Measurements from ENCODE around the gene SHISA7. TPM values are rescaled to one million over a fixed set of nuclear protein-coding genes. Genes with fewer than 3 reads are reported as not detected.

The SHISA7 gene
- total RNA-seq, 2 donors from 2014 or later: not detected

- WGBS, 2 experiments (ENCODE audit: insufficient coverage in 1 of 2, insufficient read length in 1 of 2): 88 to 92% methylated on average over 14 of the region's 14 CpGs
- no peaks in the 10 kb centered on the region for H3K9me3 ChIP-seq (ENCODE audit: control insufficient read depth, low read length)
- no peaks in the 10 kb centered on the region for H3K36me3 Mint-ChIP-seq (ENCODE audit: low read depth)
- peaks cover 32% of the 10 kb centered on the region for H3K27me3 Mint-ChIP-seq (ENCODE audit: insufficient read depth)
- H3K4me1 ChIP-seq (ENCODE audit: control insufficient read depth, insufficient read depth, low read length): no peaks in the 10 kb centered on the region
- no peak overlapping the region for H3K4me3 ChIP-seq (ENCODE audit: low read length)
- H3K9ac ChIP-seq (ENCODE audit: extremely low read depth, low read length, poor library complexity, severe bottlenecking): no peak overlapping the region
- no peaks in the 10 kb centered on the region for H3K4me1 Mint-ChIP-seq
- peak; percentile 23 for DNase-seq
- no peaks in the 10 kb centered on the region for H3K9me3 Mint-ChIP-seq
- no peak overlapping the region for H3K4me3 Mint-ChIP-seq
- no peak overlapping the region for H3K27ac Mint-ChIP-seq
- TF ChIP-seq, protein P1, sequence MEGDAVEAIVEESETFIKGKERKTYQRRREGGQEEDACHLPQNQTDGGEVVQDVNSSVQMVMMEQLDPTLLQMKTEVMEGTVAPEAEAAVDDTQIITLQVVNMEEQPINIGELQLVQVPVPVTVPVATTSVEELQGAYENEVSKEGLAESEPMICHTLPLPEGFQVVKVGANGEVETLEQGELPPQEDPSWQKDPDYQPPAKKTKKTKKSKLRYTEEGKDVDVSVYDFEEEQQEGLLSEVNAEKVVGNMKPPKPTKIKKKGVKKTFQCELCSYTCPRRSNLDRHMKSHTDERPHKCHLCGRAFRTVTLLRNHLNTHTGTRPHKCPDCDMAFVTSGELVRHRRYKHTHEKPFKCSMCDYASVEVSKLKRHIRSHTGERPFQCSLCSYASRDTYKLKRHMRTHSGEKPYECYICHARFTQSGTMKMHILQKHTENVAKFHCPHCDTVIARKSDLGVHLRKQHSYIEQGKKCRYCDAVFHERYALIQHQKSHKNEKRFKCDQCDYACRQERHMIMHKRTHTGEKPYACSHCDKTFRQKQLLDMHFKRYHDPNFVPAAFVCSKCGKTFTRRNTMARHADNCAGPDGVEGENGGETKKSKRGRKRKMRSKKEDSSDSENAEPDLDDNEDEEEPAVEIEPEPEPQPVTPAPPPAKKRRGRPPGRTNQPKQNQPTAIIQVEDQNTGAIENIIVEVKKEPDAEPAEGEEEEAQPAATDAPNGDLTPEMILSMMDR (conservative IDR thresholded peaks at IDR 0.05): no peak
- peaks cover 36% of the 10 kb centered on the region for H3K27me3 ChIP-seq (ENCODE audit: control insufficient read depth, insufficient read depth, low read length, poor library complexity, severe bottlenecking)
- H3K36me3 ChIP-seq (ENCODE audit: control insufficient read depth, insufficient read depth, low read length): no peaks in the 10 kb centered on the region
- no peak overlapping the region for H3K27ac ChIP-seq (ENCODE audit: low read depth, low read length)
These were observed 10.7 kb downstream of the SHISA7 start for GRCh38 chr19:55432241-55432959.

GRCh38 chr19:55431183-55431582, 11.9 kb downstream of the SHISA7 start:
- H3K9me3 Mint-ChIP-seq: no peaks in the 10 kb centered on the region
- TF ChIP-seq, protein P1 (conservative IDR thresholded peaks at IDR 0.05): no peak
- H3K4me3 Mint-ChIP-seq: no peak overlapping the region

DNA sequence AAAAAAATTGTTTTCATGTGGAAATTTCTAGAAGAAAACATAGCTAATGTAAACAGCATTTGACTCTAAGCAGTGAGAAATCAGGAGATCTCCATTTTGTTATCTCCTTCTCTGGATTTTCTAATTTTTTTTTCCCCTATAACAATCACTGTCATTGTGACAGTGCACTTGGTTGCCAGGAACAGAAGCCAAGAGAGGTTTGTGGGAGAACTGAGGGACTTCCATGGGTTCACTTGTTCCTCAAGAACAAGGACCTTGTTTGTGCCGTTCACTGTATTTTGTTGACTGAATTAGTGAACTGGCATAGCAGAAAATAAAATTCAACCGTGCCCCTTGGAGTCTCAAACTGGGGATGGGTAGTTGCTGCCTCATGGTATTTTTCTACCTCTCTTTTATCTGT, 17.1 kb downstream of the SHISA7 start:
- TF ChIP-seq, protein P1 (conservative IDR thresholded peaks at IDR 0.05): no peak
- no peaks in the 10 kb centered on the region for H3K9me3 Mint-ChIP-seq
- no peaks in the 10 kb centered on the region for H3K4me1 Mint-ChIP-seq
- H3K4me3 ChIP-seq (ENCODE audit: low read length): no peak overlapping the region
- no peak overlapping the region for H3K27ac ChIP-seq (ENCODE audit: low read depth, low read length)
- peaks cover 34% of the 10 kb centered on the region for H3K27me3 Mint-ChIP-seq (ENCODE audit: insufficient read depth)
- no peaks in the 10 kb centered on the region for H3K36me3 Mint-ChIP-seq (ENCODE audit: low read depth)
- H3K36me3 ChIP-seq (ENCODE audit: control insufficient read depth, insufficient read depth, low read length): no peaks in the 10 kb centered on the region
- H3K9me3 ChIP-seq (ENCODE audit: control insufficient read depth, low read length): no peaks in the 10 kb centered on the region
- no peaks in the 10 kb centered on the region for H3K4me1 ChIP-seq (ENCODE audit: control insufficient read depth, insufficient read depth, low read length)
- no peak overlapping the region for H3K9ac ChIP-seq (ENCODE audit: extremely low read depth, low read length, poor library complexity, severe bottlenecking)
- no peak for DNase-seq
- WGBS, 2 experiments (ENCODE audit: insufficient coverage in 1 of 2, insufficient read length in 1 of 2): 86 to 94% methylated on average over 2 of the region's 2 CpGs
- no peak overlapping the region for H3K4me3 Mint-ChIP-seq
- peaks cover 13% of the 10 kb centered on the region for H3K27me3 ChIP-seq (ENCODE audit: control insufficient read depth, insufficient read depth, low read length, poor library complexity, severe bottlenecking)
- H3K27ac Mint-ChIP-seq: no peak overlapping the region

More at GRCh38 chr19:55431183-55431582, 11.9 kb downstream of the SHISA7 start:
- WGBS, 2 experiments (ENCODE audit: insufficient coverage in 1 of 2, insufficient read length in 1 of 2): 80 to 88% methylated on average over 1 of the region's 1 CpG
- Histone ChIP-seq H3K4me1 (ENCODE audit: control insufficient read depth, insufficient read depth, low read length) (no peaks in the 10 kb centered on the region), H3K27ac (ENCODE audit: low read depth, low read length) (no peak overlapping the region), H3K36me3 (ENCODE audit: control insufficient read depth, insufficient read depth, low read length) (no peaks in the 10 kb centered on the region), H3K27me3 (ENCODE audit: control insufficient read depth, insufficient read depth, low read length, poor library complexity, severe bottlenecking) (peaks cover 36% of the 10 kb centered on the region), H3K4me3 (ENCODE audit: low read length) (no peak overlapping the region), H3K9me3 (ENCODE audit: control insufficient read depth, low read length) (no peaks in the 10 kb centered on the region), H3K9ac (ENCODE audit: extremely low read depth, low read length, poor library complexity, severe bottlenecking) (no peak overlapping the region)
- H3K4me1 Mint-ChIP-seq: no peaks in the 10 kb centered on the region
- H3K27me3 Mint-ChIP-seq (ENCODE audit: insufficient read depth): peaks cover 28% of the 10 kb centered on the region
- DNase-seq: no peak
- H3K27ac Mint-ChIP-seq: no peak overlapping the region
- H3K36me3 Mint-ChIP-seq (ENCODE audit: low read depth): no peaks in the 10 kb centered on the region

All from endodermal cell (in vitro differentiated cells).